Stimulated activated CD4-positive, alpha-beta T cell treated with anti-CD3 and anti-CD28 coated beads, Interleukin-4, amount 100 ng/mL, for 24 hours (primary cell): Measurements from ENCODE around the gene ALDOB.

Experiments used
- DNase-seq: peaks from one replicate; pipeline ENCODE4 v3.0.0-alpha.2; 2020

The ALDOB gene

DNA sequence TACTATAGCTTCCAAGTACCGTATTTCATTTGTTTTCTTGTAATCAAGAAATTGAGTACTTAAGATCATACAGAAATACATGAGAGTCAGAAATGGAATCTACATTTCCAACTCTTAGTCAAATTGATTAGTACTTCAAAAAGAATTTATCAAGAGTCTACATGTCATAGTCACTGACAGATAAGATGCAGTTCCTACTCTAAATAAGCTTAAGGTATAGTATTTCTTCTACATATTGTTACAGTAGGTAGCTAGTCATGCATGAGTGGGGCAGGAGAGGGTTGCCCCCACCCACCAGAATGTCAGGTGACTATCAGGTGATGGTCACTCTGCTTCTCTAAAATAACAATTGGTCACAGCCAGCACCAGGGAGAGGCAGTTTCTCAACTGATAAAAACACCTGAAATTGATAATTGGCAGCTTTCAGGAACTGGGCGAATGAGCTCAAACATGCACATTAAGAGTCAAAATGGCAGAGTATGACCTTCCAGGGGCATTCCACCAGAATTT is 53.7 kb downstream of the ALDOB start:
- DNase-seq = no peak

DNA sequence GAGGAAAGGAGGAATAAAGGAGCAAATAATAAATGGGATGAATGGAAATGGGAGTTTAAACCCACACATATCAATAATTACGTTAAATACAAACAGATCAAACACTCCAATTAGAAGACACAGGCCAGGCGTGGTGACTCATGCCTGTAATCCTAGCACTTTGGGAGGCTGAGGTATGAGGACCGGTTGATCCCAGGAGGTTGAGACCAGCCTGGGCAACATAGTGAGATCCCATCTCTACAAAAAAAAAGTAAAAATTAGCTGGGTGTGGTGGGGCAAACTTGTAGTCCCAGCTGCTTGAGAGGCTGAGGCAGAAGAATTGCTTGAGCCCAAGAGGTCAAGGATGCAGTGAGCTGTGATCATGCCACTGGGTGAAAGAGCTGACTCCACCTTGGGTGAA is 54.5 kb downstream of the ALDOB start:
- DNase-seq = no peak

DNA sequence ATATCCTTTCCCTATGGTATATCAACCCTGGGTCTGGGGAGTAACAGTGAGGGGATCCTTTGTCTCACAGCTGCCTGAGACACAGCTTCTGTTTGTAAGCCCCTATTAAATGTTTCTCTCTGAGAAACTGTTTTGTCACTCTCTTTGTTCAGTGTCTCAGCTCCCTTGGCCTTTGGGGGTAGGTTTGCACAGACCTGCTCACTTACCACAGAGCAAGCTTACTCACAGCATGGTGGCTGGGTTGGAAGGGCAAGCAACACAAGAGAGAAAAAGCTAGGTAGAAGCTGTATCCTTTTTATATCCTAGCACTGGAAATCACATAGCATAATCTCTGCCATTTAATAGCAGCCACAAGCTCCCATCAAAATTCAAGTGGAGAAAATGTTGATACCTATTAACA is 55.3 kb downstream of the ALDOB start:
- DNase-seq = no peak

DNA sequence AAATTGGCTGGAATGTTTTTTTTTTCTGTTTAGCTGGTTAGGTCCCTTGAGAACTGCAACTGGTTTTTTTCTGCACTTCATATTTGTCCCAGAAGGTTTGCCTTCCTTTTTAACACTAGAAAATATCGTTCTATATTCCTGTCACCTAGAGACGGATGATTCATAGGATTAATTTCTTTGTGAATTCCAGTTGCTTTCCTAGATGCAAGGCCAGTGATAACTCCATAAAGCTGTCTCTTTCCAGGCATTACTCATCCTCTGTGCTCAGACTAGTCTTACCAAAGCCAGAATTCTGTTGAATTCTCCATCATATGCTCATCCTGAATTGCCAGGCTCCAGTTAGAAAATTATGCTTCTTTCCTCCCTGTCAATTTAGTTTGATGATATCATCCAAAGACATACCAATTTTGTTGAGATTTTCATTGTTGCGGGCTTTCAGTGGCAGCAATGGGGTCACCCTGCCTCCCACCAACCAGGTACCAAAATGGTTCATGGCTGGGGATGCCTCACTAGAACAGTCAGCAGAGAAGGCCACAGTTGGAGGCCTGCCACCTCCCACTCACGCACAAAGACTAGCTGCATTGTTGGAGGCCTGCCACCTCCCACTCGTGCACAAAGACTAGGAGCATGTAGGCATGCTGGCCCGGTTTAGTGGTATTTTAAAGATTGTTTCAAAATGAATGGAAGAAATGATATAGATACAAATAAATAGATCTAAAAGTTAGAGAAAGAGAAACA is 59.3 kb downstream of the ALDOB start:
- DNase-seq = no peak

DNA sequence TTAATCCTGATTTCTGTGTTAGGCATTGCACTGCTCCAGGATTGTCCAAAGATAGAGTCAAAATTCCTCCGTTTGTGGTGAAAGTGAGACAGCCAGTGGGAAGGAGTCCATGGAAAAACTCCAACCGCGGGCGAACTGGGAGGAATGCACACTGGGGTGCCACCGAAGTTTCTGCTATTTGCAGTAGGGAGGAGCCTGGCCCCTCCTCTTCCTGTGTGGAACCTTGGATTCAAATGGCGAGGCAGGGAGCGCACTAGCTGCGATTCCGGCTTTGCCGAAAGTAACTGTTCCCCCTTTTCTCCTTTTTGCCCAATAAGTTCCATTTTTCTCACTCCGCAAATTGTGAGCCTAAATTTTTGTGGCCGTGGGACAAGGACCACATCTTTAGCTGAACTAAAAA is 60.0 kb downstream of the ALDOB start:
- no peak for DNase-seq

DNA sequence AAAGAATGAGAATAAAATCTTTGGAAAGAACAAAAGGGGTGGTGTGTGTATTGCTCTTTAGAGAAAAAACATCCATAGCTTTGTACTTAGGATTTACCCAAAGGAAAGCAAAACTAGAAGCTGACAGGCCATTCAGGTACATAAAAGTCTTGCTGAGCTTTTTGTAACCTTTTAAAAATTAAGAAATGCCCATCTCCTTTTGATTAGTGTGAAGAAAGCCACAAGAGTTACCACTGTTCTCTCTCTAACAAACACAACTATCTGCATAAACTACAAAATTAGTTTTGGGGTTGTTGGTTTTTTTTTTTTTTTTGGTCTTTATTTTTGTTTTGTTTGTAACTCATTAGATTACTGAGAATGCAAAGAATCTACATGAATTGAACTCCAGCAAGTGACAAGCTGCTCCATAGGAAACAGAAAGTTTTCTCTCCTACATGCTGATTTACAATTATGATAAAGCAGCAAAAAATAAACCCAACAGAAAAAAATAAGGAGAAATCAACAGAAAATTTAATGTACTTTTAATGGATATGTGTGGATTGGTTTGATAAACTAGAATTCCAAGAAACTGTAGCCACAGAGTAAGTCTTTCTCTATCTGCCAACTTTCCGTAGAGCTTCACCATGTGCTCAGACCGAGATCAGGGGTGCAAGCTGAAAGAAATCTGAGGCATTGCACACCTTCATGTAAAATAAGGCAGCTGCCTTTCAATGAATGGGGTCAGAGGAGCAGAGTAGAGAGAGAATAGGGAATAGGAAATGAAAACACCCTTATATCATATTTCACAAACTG is 63.1 kb downstream of the ALDOB start:
- DNase-seq = no peak

DNA sequence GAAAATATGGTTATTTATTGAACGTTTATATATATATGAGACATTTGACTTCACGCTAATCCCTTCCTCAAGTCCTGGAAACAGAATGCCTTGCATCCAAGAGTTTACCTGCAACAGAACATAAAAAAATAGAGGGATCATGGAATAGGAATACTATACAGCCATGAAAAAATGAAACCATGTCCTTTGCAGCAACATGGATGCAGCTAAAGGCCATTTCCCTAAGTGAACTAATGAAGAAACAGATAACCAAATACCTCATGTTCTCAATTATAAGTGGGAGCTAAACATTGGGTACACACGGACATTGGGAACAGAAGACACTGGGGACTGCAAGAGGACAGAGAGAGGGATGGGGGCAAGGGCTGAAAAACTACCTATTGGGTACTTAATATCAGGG is 63.8 kb downstream of the ALDOB start:
- no peak for DNase-seq
